K562 (cell line): Measurements from ENCODE around the gene RIPOR2. TPM values are rescaled to one million over a fixed set of nuclear protein-coding genes. Genes with fewer than 3 reads are reported as not detected.

Experiments used
- ATAC-seq: fragments of 200-7000 bp; cut with Tn5 transposase; 3 replicates; pipeline ENCODE4 v1.9.1; 2020; ENCODE audit warnings: moderate library complexity
- BruUV-seq: library from RNA; stranded (reverse); fragments of 400-500 nt; replicated peaks from 2 replicates; lab custom pipeline; 2021; lab: Mats Ljungman, UMichigan
- CTCF ChIA-PET: fragments of 300-600 bp; formaldehyde crosslinking; extraction: SDS; loops from one replicate; lab custom pipeline; 2021; ENCODE audit warnings: low intra/inter-chr PET ratio; lab: Yijun Ruan, JAX
- POLR2A ChIA-PET: fragments of 300-600, 350-650 bp; sonication (Branson Sonifier 250); formaldehyde crosslinking; extraction: SDS; loops from one replicate; lab custom pipeline; 2021; ENCODE audit warnings: antibody characterized with exemption, inconsistent platforms; lab: Yijun Ruan, JAX
- DNase-seq, 4 experiments: peaks; one replicate each; pipeline versions ENCODE4 v3.0.0 to v3.0.0-alpha.2; 2011 to 2018; ENCODE audit warnings: low spot score in 3 of 4, mixed read lengths in 3 of 4; ENCODE audit errors: extremely low read depth in 1 of 4
- FAIRE-seq: peaks from 2 replicates; lab custom pipeline; 2011; peaks lifted over from hg19 to GRCh38; lab: Jason Lieb, UNC
- H2AFZ ChIP-seq: 2 replicates; pipeline ENCODE4 v1.6.0; 2011; ENCODE audit warnings: low read depth, low read length, control low read depth, inconsistent platforms
- H3K27ac ChIP-seq: fragments of 200-600 bp; 3 replicates; pipeline ENCODE4 v1.8.0; 2011; ENCODE audit warnings: low read depth, mild to moderate bottlenecking, control low read depth, inconsistent platforms, low read length, moderate library complexity, mixed read lengths; ENCODE audit errors: extremely low read depth
- H3K27me3 ChIP-seq, 2 experiments: fragments of 300-600 bp in 1 of 2; 2 replicates in 1 of 2; 3 replicates in 1 of 2; pipeline versions ENCODE4 v1.6.0 to v1.8.0; 2011; ENCODE audit warnings: inconsistent platforms in 2 of 2, low read length in 2 of 2, mild to moderate bottlenecking in 1 of 2, mixed read lengths in 1 of 2, moderate library complexity in 1 of 2; ENCODE audit not compliant: control insufficient read depth in 2 of 2, insufficient read depth in 2 of 2
- H3K36me3 ChIP-seq: fragments of 300-600 bp; 3 replicates; pipeline ENCODE4 v1.8.0; 2011; ENCODE audit warnings: mild to moderate bottlenecking, low read length, inconsistent platforms; ENCODE audit not compliant: control insufficient read depth, insufficient read depth
- H3K4me1 ChIP-seq, 2 experiments: fragments of 200-600 bp in 1 of 2; replicated peaks in 1 of 2; 2 replicates in 1 of 2; 3 replicates in 1 of 2; pipeline versions ENCODE4 v1.5.1 to v1.8.0; 2011; ENCODE audit warnings: inconsistent platforms in 2 of 2, low read length in 2 of 2, mild to moderate bottlenecking in 1 of 2, mixed read lengths in 1 of 2, moderate library complexity in 1 of 2; ENCODE audit not compliant: control insufficient read depth in 2 of 2, insufficient read depth in 2 of 2
- H3K4me2 ChIP-seq: 2 replicates; pipeline ENCODE4 v1.6.1; 2011; ENCODE audit warnings: low read length, control low read depth, inconsistent platforms, mixed read lengths; ENCODE audit not compliant: insufficient read depth
- H3K4me3 ChIP-seq: fragments of 200-600 bp; sonication (generic), shearing (Covaris generic); 2 replicates; pipeline ENCODE4 v1.5.1; 2016; ENCODE audit warnings: control low read depth, inconsistent platforms
- H3K79me2 ChIP-seq: fragments of 200-600 bp; 3 replicates; pipeline ENCODE4 v1.8.0; 2011; ENCODE audit warnings: low read length, inconsistent platforms; ENCODE audit not compliant: control insufficient read depth, insufficient read depth
- H3K9ac ChIP-seq, 2 experiments: 2 replicates each; pipeline versions ENCODE4 v1.6.0 to v1.6.1; 2011; ENCODE audit warnings: low read depth in 2 of 2, low read length in 2 of 2, control low read depth in 1 of 2, inconsistent platforms in 1 of 2, mild to moderate bottlenecking in 1 of 2, mixed read lengths in 1 of 2; ENCODE audit not compliant: insufficient read depth in 1 of 2
- H3K9me1 ChIP-seq: one replicate; pipeline ENCODE4 v1.6.0; 2011; ENCODE audit warnings: inconsistent platforms, mild to moderate bottlenecking, low read length, moderate library complexity; ENCODE audit not compliant: control insufficient read depth, insufficient read depth
- H3K9me3 ChIP-seq: replicated peaks from 2 replicates; pipeline ENCODE4 v1.5.1; 2011; ENCODE audit warnings: low read depth, low read length, inconsistent platforms; ENCODE audit not compliant: control insufficient read depth, insufficient read depth
- H4K20me1 ChIP-seq: replicated peaks from 2 replicates; pipeline ENCODE4 v1.6.1; 2011; ENCODE audit warnings: low read length, inconsistent platforms, mixed read lengths; ENCODE audit not compliant: control insufficient read depth, insufficient read depth
- DDX20 ChIP-seq: fragments of 450-650 bp; IDR thresholded peaks from 2 replicates; pipeline ENCODE4 v1.6.1; 2016; ENCODE audit warnings: missing genetic modification characterization, low read depth, mild to moderate bottlenecking, missing compliant biosample characterization, moderate library complexity
- ETV5 ChIP-seq: sonication (generic); formaldehyde crosslinking; IDR thresholded peaks from 2 replicates; pipeline ENCODE4 v1.4.0; 2020; ENCODE audit warnings: low read depth, mild to moderate bottlenecking, missing genetic modification reagents
- FOXA1 ChIP-seq: fragments of 450-650 bp; IDR thresholded peaks from 2 replicates; pipeline ENCODE4 v1.6.1; 2016; ENCODE audit warnings: mild to moderate bottlenecking, borderline replicate concordance
- GMEB1 ChIP-seq: fragments of 250-450 bp; sonication (Bioruptor Pico); IDR thresholded peaks from 2 replicates; pipeline ENCODE4 v1.4.0; 2020; ENCODE audit warnings: mild to moderate bottlenecking
- KLF10 ChIP-seq: fragments of 250-450 bp; sonication (Bioruptor Pico); IDR thresholded peaks from 2 replicates; pipeline ENCODE4 v1.6.1; 2021; ENCODE audit warnings: matching md5 sums
- KLF13 ChIP-seq: fragments of 450-650 bp; IDR thresholded peaks from 2 replicates; pipeline ENCODE4 v1.6.1; 2016; ENCODE audit warnings: missing genetic modification characterization, low read depth, mild to moderate bottlenecking, missing compliant biosample characterization, moderate library complexity, borderline replicate concordance
- NCOA4 ChIP-seq: fragments of 450-650 bp; IDR thresholded peaks from 2 replicates; pipeline ENCODE4 v1.6.1; 2018; ENCODE audit warnings: mild to moderate bottlenecking; ENCODE audit not compliant: partially characterized antibody
- RFX5 ChIP-seq: IDR thresholded peaks from 2 replicates; pipeline ENCODE4 v1.6.1; 2011; ENCODE audit warnings: low read depth, mild to moderate bottlenecking, improper control_type of control experiment, low read length
- TAF1 ChIP-seq: IDR thresholded peaks from 2 replicates; pipeline ENCODE4 v1.6.1; 2011; ENCODE audit warnings: mild to moderate bottlenecking, low read length, moderate library complexity; ENCODE audit not compliant: insufficient read depth, control insufficient read depth, severe bottlenecking; ENCODE audit errors: extremely low read depth
- ZNF717 ChIP-seq: fragments of 250-450 bp; sonication (Bioruptor Pico); IDR thresholded peaks from 2 replicates; pipeline ENCODE4 v1.5.0; 2021
- WGBS: fragments of 100-300 bp; shearing (Covaris generic); methylation state at CpG from one replicate; pipeline ENCODE4 v1.1.6; 2016; ENCODE audit warnings: low coverage, mixed read lengths; ENCODE audit not compliant: insufficient coverage; ENCODE audit errors: missing lambda C conversion rate; 5-methylcytosine and 5-hydroxymethylcytosine counted together
- in situ Hi-C: fragments of 300-500 bp; cut with MboI; formaldehyde crosslinking; loops from 4 replicates; pipeline ENCODE4 v1.15.0; 2018; ENCODE audit warnings: inconsistent platforms, mixed read lengths
- intact Hi-C: fragments of 100-400 bp; cut with micrococcal nuclease; formaldehyde crosslinking; loops from 2 replicates; pipeline ENCODE4 v1.14.2; 2022
- polyA plus RNA-seq, 8 experiments: library from polyadenylated mRNA; depleted of rRNA in 4 of 8; stranded (reverse) in 5 of 8; unstranded in 3 of 8; fragments of >200 nt; fragmentation: Nextera tagmentation in 2 of 8; fragmentation: Illumina TruSeq in 1 of 8; extraction: Ambion mirVana in 2 of 8; extraction: Trizol in 1 of 8; gene quantifications; 2 replicates each; pipeline versions ENCODE4 v1.2.1 to v1.2.3, GENCODE V29; 2011 to 2014; ENCODE audit warnings: inconsistent platforms in 1 of 8, missing spikeins in 1 of 8
- total RNA-seq, 7 experiments: library from RNA; depleted of rRNA in 6 of 7; stranded (reverse); fragments of >200 nt in 6 of 7; fragmentation: Illumina TruSeq in 2 of 7; extraction: Trizol in 2 of 7; gene quantifications; 2 replicates each; pipeline versions ENCODE4 v1.2.1 to v1.2.3, GENCODE V29; 2011 to 2021; ENCODE audit warnings: low replicate concordance in 1 of 7
- TF ChIP-seq, protein P1 (sequence below), 2 experiments: fragments of 450-650 bp in 1 of 2; IDR thresholded peaks; 2 replicates each; pipeline ENCODE4 v1.6.1; 2011 to 2017; ENCODE audit warnings: low read depth in 2 of 2, antibody characterized with exemption in 1 of 2, borderline replicate concordance in 1 of 2, low read length in 1 of 2, mild to moderate bottlenecking in 1 of 2, mixed read lengths in 1 of 2; ENCODE audit not compliant: control insufficient read depth in 1 of 2

The RIPOR2 gene
- total and polyA plus RNA-seq, 9 of the 15 experiments (the other 6 are each of a cell fraction or from before 2014, with no cell fraction given): 0.04 to 1.0 (median 0.47) TPM; not detected in 2

GRCh38 chr6:24907919-24908649 is 27.7 kb downstream of the RIPOR2 start:
- no peaks in the 10 kb centered on the region for H3K9me1 ChIP-seq
- DNase-seq (no peak), ATAC-seq (no peak)
- in situ Hi-C loops: no loop called here
- no peaks in the 10 kb centered on the region for H3K9me3 ChIP-seq
- H3K9ac ChIP-seq: no peak overlapping the region
- peaks cover 39 to 43% of the 10 kb centered on the region in 2 experiments for H3K27me3 ChIP-seq
- no TSS peak for BruUV-seq
- H3K4me2 ChIP-seq: no peak overlapping the region
- TF ChIP-seq KLF13 (tag): no peak
- no peak for TF ChIP-seq FOXA1
- no peak for TF ChIP-seq GMEB1 (CRISPR knock-in tag)
- TF ChIP-seq, protein P1, sequence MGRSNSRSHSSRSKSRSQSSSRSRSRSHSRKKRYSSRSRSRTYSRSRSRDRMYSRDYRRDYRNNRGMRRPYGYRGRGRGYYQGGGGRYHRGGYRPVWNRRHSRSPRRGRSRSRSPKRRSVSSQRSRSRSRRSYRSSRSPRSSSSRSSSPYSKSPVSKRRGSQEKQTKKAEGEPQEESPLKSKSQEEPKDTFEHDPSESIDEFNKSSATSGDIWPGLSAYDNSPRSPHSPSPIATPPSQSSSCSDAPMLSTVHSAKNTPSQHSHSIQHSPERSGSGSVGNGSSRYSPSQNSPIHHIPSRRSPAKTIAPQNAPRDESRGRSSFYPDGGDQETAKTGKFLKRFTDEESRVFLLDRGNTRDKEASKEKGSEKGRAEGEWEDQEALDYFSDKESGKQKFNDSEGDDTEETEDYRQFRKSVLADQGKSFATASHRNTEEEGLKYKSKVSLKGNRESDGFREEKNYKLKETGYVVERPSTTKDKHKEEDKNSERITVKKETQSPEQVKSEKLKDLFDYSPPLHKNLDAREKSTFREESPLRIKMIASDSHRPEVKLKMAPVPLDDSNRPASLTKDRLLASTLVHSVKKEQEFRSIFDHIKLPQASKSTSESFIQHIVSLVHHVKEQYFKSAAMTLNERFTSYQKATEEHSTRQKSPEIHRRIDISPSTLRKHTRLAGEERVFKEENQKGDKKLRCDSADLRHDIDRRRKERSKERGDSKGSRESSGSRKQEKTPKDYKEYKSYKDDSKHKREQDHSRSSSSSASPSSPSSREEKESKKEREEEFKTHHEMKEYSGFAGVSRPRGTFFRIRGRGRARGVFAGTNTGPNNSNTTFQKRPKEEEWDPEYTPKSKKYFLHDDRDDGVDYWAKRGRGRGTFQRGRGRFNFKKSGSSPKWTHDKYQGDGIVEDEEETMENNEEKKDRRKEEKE (IDR thresholded peaks at IDR 0.05; ENCODE audit: borderline replicate concordance in 1 of 2, control insufficient read depth in 1 of 2, low read depth in 2 of 2, low read length in 1 of 2): no peak
- TF ChIP-seq NCOA4: no peak
- TF ChIP-seq KLF10 (CRISPR knock-in tag): no peak
- no peak for TF ChIP-seq ZNF717
- TF ChIP-seq TAF1: no peak
- TF ChIP-seq ETV5 (CRISPR knock-in tag): no peak
- no peak for TF ChIP-seq RFX5
- TF ChIP-seq DDX20 (tag): no peak
- TF ChIP-seq, all 486 proteins: peak for 0
- Histone ChIP-seq H4K20me1 (0 out of 2 replicates have a peak, but pooled peaks cover 3% of the 10 kb centered on the region), H3K36me3 (no peaks in the 10 kb centered on the region), H3K27ac (no peak overlapping the region), H3K4me3 (no peak overlapping the region), H3K4me1 (peaks cover 0 to 3% of the 10 kb centered on the region in 2 experiments; a peak in 1 of 5 replicates), H3K79me2 (no peaks in the 10 kb centered on the region), H2AFZ (no peak overlapping the region)
- intact Hi-C loops: no loop called here
- FAIRE-seq: no peak
- ChIA-PET CTCF (interaction anchor here (0.6 kb wide), 1 partner anchor 480 kb away, joined by 3 read pairs; no protein-coding TSS in a partner anchor), POLR2A (no interaction called here)
- 2% methylated on average over 4 of the region's 4 CpGs for WGBS
